ENCODE measurements around the gene GOSR1.
"Not testable (repeated sequence)": the region's sequence is repeated elsewhere in the genome, so short reads cannot be mapped to it uniquely, and the experiment has no call there.

Gene GOSR1

GRCh38 chr17:30570596-30571265 is 93.5 kb downstream of the GOSR1 start:
- Histone ChIP-seq H3K79me2 (ENCODE audit: insufficient read depth, low read length) (no peaks in the 10 kb centered on the region), H3K4me2 (ENCODE audit: low read depth, low read length, poor library complexity, severe bottlenecking) (no peak overlapping the region), H3K9ac (ENCODE audit: low read length) (no peak overlapping the region), H3K4me3 (ENCODE audit: insufficient read depth, low read length, poor library complexity, severe bottlenecking) (no peak overlapping the region), H3K9me2 (replicated peaks; ENCODE audit: insufficient read depth, low read length) (no peaks in the 10 kb centered on the region), H2AFZ (ENCODE audit: low read depth, low read length, severe bottlenecking) (no peak overlapping the region), H3F3A (ENCODE audit: insufficient read depth) (no peaks in the 10 kb centered on the region), H3K9me3 (ENCODE audit: insufficient read depth, low read length) (no peaks in the 10 kb centered on the region), H3K27ac (ENCODE audit: low read depth, low read length) (no peak overlapping the region), H4K20me1 (ENCODE audit: low read depth, low read length) (no peaks in the 10 kb centered on the region), H3K36me3 (ENCODE audit: low read length) (no peaks in the 10 kb centered on the region), H3K27me3 (ENCODE audit: low read length) (no peaks in the 10 kb centered on the region)
- TF ChIP-seq EZH2phosphoT487 (conservative IDR thresholded peaks at IDR 0.05; ENCODE audit: low read length), result no peak
- TF ChIP-seq CTCF (IDR thresholded peaks at IDR 0.05; ENCODE audit: insufficient read depth, low read length, poor library complexity, severe bottlenecking), result no peak

- H3K4me2 ChIP-seq (ENCODE audit: low read depth, low read length, poor library complexity, severe bottlenecking); H3K79me2 ChIP-seq (ENCODE audit: insufficient read depth, low read length); H3K9me3 ChIP-seq (ENCODE audit: insufficient read depth, low read length); H3K27me3 ChIP-seq (ENCODE audit: low read length); H3F3A ChIP-seq (ENCODE audit: insufficient read depth); H3K9ac ChIP-seq (ENCODE audit: low read length); H4K20me1 ChIP-seq (ENCODE audit: low read depth, low read length); H3K36me3 ChIP-seq (ENCODE audit: low read length); H3K9me2 ChIP-seq (replicated peaks; ENCODE audit: insufficient read depth, low read length); H3K4me3 ChIP-seq (ENCODE audit: insufficient read depth, low read length, poor library complexity, severe bottlenecking); H3K27ac ChIP-seq (ENCODE audit: low read depth, low read length); H2AFZ ChIP-seq (ENCODE audit: low read depth, low read length, severe bottlenecking): not testable (repeated sequence)
Measured at GRCh38 chr17:30571404-30571803, 94.2 kb downstream of the GOSR1 start.

- H3K27me3 ChIP-seq (ENCODE audit: low read length), result no peaks in the 10 kb centered on the region
- H4K20me1 ChIP-seq (ENCODE audit: low read depth, low read length), result no peaks in the 10 kb centered on the region
- no peak overlapping the region for H3K9ac ChIP-seq (ENCODE audit: low read length)
- no peak overlapping the region for H2AFZ ChIP-seq (ENCODE audit: low read depth, low read length, severe bottlenecking)
- H3K27ac ChIP-seq (ENCODE audit: low read depth, low read length), result no peak overlapping the region
- no peak overlapping the region for H3K4me2 ChIP-seq (ENCODE audit: low read depth, low read length, poor library complexity, severe bottlenecking)
- H3F3A ChIP-seq (ENCODE audit: insufficient read depth), result no peaks in the 10 kb centered on the region
- no peaks in the 10 kb centered on the region for H3K79me2 ChIP-seq (ENCODE audit: insufficient read depth, low read length)
- no peaks in the 10 kb centered on the region for H3K9me2 ChIP-seq (replicated peaks; ENCODE audit: insufficient read depth, low read length)
- H3K4me3 ChIP-seq (ENCODE audit: insufficient read depth, low read length, poor library complexity, severe bottlenecking), result no peak overlapping the region
- TF ChIP-seq EZH2phosphoT487 (conservative IDR thresholded peaks at IDR 0.05; ENCODE audit: low read length) (no peak), CTCF (IDR thresholded peaks at IDR 0.05; ENCODE audit: insufficient read depth, low read length, poor library complexity, severe bottlenecking) (no peak)
- H3K9me3 ChIP-seq (ENCODE audit: insufficient read depth, low read length), result no peaks in the 10 kb centered on the region
- no peaks in the 10 kb centered on the region for H3K36me3 ChIP-seq (ENCODE audit: low read length)
Measured at GRCh38 chr17:30571921-30572320, 94.7 kb downstream of the GOSR1 start.

GRCh38 chr17:30572651-30573554 is 95.7 kb downstream of the GOSR1 start:
- not testable (repeated sequence) for H3K4me2 ChIP-seq (ENCODE audit: low read depth, low read length, poor library complexity, severe bottlenecking); H3K9me2 ChIP-seq (replicated peaks; ENCODE audit: insufficient read depth, low read length); H2AFZ ChIP-seq (ENCODE audit: low read depth, low read length, severe bottlenecking); H4K20me1 ChIP-seq (ENCODE audit: low read depth, low read length); H3K27me3 ChIP-seq (ENCODE audit: low read length); H3F3A ChIP-seq (ENCODE audit: insufficient read depth); H3K4me3 ChIP-seq (ENCODE audit: insufficient read depth, low read length, poor library complexity, severe bottlenecking); H3K79me2 ChIP-seq (ENCODE audit: insufficient read depth, low read length); H3K27ac ChIP-seq (ENCODE audit: low read depth, low read length); H3K9me3 ChIP-seq (ENCODE audit: insufficient read depth, low read length); H3K9ac ChIP-seq (ENCODE audit: low read length); H3K36me3 ChIP-seq (ENCODE audit: low read length)
